ENCODE results near the gene KIAA1328. TPM values are rescaled to one million over a fixed set of nuclear protein-coding genes. Genes with fewer than 3 reads are reported as not detected.

KIAA1328 gene
- total and polyA plus RNA-seq, 2 donors (not counting 3 experiments of a cell fraction or from before 2014, with no cell fraction given) = 2.7 to 6.5 TPM

- Histone ChIP-seq H3K79me2 (ENCODE audit: control insufficient read depth, insufficient read depth, low read length) (no peaks in the 10 kb centered on the region), H2AFZ (ENCODE audit: low read depth, low read length) (no peak overlapping the region), H3K4me3 (replicated peaks in 1 of 3; ENCODE audit: insufficient read depth in 1 of 3, low read depth in 1 of 3, low read length in 3 of 3) (no peak overlapping the region), H3K9ac (replicated peaks; ENCODE audit: extremely low read depth, insufficient read depth, low read length) (no peak overlapping the region), H3K9me1 (replicated peaks; ENCODE audit: control insufficient read depth, extremely low read depth, insufficient read depth, low read length) (no peaks in the 10 kb centered on the region), H3K9me3 (replicated peaks; ENCODE audit: control insufficient read depth, insufficient read depth, low read length) (no peaks in the 10 kb centered on the region), H3K27me3 (ENCODE audit: control insufficient read depth in 2 of 2, insufficient read depth in 2 of 2, low read length in 2 of 2) (no peaks in the 10 kb centered on the region), H3K4me1 (ENCODE audit: control insufficient read depth, extremely low read depth, insufficient read depth, low read length) (no peaks in the 10 kb centered on the region), H3K4me2 (ENCODE audit: insufficient read depth, low read length) (no peak overlapping the region), H3K36me3 (ENCODE audit: control insufficient read depth in 2 of 2, extremely low read depth in 1 of 2, insufficient read depth in 2 of 2, low read length in 2 of 2) (no peaks in the 10 kb centered on the region), H4K20me1 (replicated peaks; ENCODE audit: control insufficient read depth, extremely low read depth, insufficient read depth, low read length) (no peaks in the 10 kb centered on the region), H3K27ac (ENCODE audit: insufficient read depth, low read depth, low read length) (no peak overlapping the region)
- BruUV-seq (replicated peaks) = no TSS peak
- CTCF ChIA-PET = no interaction called here
- POLR2A ChIA-PET = no interaction called here
- TF ChIP-seq CTCF (IDR thresholded peaks at IDR 0.05; ENCODE audit: extremely low read depth in 1 of 2, insufficient read depth in 1 of 2, low read depth in 1 of 2, low read length in 2 of 2) (no peak), MAX (IDR thresholded peaks at IDR 0.05; ENCODE audit: insufficient read depth, insufficient read length) (no peak), JUN (IDR thresholded peaks at IDR 0.05; ENCODE audit: borderline replicate concordance, insufficient read depth, insufficient read length, low read depth) (no peak), MYC (IDR thresholded peaks at IDR 0.05; ENCODE audit: low read depth, low read length) (no peak)
- FAIRE-seq (no peak), DNase-seq (ENCODE audit: low read depth, low spot score) (no peak)
- dilution Hi-C loops (cut with MboI; ENCODE audit: extremely low pct_ligation_motif_present, low sequenced_read_pairs) = no loop called here
- intact Hi-C loops (cut with micrococcal nuclease) = no loop called here
These were observed 84.0 kb downstream of the KIAA1328 start for GRCh38 chr18:36912887-36913286.

GRCh38 chr18:36917907-36918306, 89.0 kb downstream of the KIAA1328 start:
- H3K27ac ChIP-seq (ENCODE audit: insufficient read depth, low read depth, low read length) = no peak overlapping the region
- H3K9me1 ChIP-seq (replicated peaks; ENCODE audit: control insufficient read depth, extremely low read depth, insufficient read depth, low read length) = no peaks in the 10 kb centered on the region
- FAIRE-seq (no peak), DNase-seq (ENCODE audit: low read depth, low spot score) (no peak)
- dilution Hi-C loops (cut with MboI; ENCODE audit: extremely low pct_ligation_motif_present, low sequenced_read_pairs) (no loop called here), intact Hi-C loops (cut with micrococcal nuclease) (no loop called here)
- no peak overlapping the region for H2AFZ ChIP-seq (ENCODE audit: low read depth, low read length)
- POLR2A ChIA-PET = no interaction called here
- H3K27me3 ChIP-seq (ENCODE audit: control insufficient read depth in 2 of 2, insufficient read depth in 2 of 2, low read length in 2 of 2) = no peaks in the 10 kb centered on the region
- no peaks in the 10 kb centered on the region for H3K36me3 ChIP-seq (ENCODE audit: control insufficient read depth in 2 of 2, extremely low read depth in 1 of 2, insufficient read depth in 2 of 2, low read length in 2 of 2)
- H3K9ac ChIP-seq (replicated peaks; ENCODE audit: extremely low read depth, insufficient read depth, low read length) = no peak overlapping the region
- H3K9me3 ChIP-seq (replicated peaks; ENCODE audit: control insufficient read depth, insufficient read depth, low read length) = no peaks in the 10 kb centered on the region
- TF ChIP-seq MAX (IDR thresholded peaks at IDR 0.05; ENCODE audit: insufficient read depth, insufficient read length) = no peak
- no peak for TF ChIP-seq CTCF (IDR thresholded peaks at IDR 0.05; ENCODE audit: extremely low read depth in 1 of 2, insufficient read depth in 1 of 2, low read depth in 1 of 2, low read length in 2 of 2)
- TF ChIP-seq EZH2 (IDR thresholded peaks at IDR 0.05; ENCODE audit: borderline replicate concordance, low read depth, low read length, severe bottlenecking) = no peak
- no peak for TF ChIP-seq FOS (IDR thresholded peaks at IDR 0.05; ENCODE audit: borderline replicate concordance, insufficient read depth, low read length)
- no peak for TF ChIP-seq POLR2A (IDR thresholded peaks at IDR 0.05; ENCODE audit: low read depth, low read length)
- H4K20me1 ChIP-seq (replicated peaks; ENCODE audit: control insufficient read depth, extremely low read depth, insufficient read depth, low read length) = no peaks in the 10 kb centered on the region
- BruUV-seq (replicated peaks) = no TSS peak
- CTCF ChIA-PET = interaction anchor here (0.7 kb wide), 1 partner anchor 12 kb away, joined by 4 read pairs; no protein-coding TSS in a partner anchor
- no peak overlapping the region for H3K4me3 ChIP-seq (replicated peaks in 1 of 3; ENCODE audit: insufficient read depth in 1 of 3, low read depth in 1 of 3, low read length in 3 of 3)
- H3K4me2 ChIP-seq (ENCODE audit: insufficient read depth, low read length) = no peak overlapping the region
- no peaks in the 10 kb centered on the region for H3K4me1 ChIP-seq (ENCODE audit: control insufficient read depth, extremely low read depth, insufficient read depth, low read length)
- H3K79me2 ChIP-seq (ENCODE audit: control insufficient read depth, insufficient read depth, low read length) = no peaks in the 10 kb centered on the region
